Breast epithelium (tissue), 3 donors: Measurements from ENCODE around the gene USP3.

Experiments used
- POLR2A ChIP-seq: fragments of 450-650 bp; IDR thresholded peaks from one replicate; pipeline ENCODE4 v1.6.1; 2016; ENCODE audit warnings: antibody characterized with exemption, mild to moderate bottlenecking, moderate library complexity
- TF ChIP-seq, protein P1 (sequence below), 3 donors: fragments of 450-650 bp; IDR thresholded peaks; one replicate each; pipeline ENCODE4 v1.5.1; 2016 to 2017; ENCODE audit warnings: antibody characterized with exemption in 3 of 3, mild to moderate bottlenecking in 3 of 3, moderate library complexity in 3 of 3

DNA sequence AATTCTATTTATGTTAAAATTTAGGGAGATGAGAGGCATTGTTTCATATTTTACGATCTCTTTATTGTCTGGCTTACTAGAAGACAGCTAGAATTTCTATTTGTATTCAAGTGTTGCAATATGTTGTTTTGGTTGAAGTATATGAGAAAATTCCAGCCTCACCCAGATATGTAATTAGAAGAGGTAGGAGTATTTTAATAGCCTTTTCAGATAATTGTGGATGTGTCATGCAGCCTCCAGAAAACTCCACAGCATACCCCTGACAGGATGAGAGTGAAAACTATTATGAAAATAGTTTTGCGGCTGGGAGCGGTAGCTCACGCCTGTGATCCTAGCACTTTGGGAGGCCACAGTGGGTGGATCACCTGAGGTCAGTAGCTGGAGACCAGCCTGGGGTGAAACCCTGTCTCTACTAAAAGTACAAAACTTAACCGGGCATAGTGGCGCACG, 21.5 kb upstream of the USP3 start:
- TF ChIP-seq, protein P1, sequence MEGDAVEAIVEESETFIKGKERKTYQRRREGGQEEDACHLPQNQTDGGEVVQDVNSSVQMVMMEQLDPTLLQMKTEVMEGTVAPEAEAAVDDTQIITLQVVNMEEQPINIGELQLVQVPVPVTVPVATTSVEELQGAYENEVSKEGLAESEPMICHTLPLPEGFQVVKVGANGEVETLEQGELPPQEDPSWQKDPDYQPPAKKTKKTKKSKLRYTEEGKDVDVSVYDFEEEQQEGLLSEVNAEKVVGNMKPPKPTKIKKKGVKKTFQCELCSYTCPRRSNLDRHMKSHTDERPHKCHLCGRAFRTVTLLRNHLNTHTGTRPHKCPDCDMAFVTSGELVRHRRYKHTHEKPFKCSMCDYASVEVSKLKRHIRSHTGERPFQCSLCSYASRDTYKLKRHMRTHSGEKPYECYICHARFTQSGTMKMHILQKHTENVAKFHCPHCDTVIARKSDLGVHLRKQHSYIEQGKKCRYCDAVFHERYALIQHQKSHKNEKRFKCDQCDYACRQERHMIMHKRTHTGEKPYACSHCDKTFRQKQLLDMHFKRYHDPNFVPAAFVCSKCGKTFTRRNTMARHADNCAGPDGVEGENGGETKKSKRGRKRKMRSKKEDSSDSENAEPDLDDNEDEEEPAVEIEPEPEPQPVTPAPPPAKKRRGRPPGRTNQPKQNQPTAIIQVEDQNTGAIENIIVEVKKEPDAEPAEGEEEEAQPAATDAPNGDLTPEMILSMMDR (IDR thresholded peaks at IDR 0.05) = no peak
- TF ChIP-seq POLR2A = no peak
